HL-60 (cell line): ENCODE results near the gene DDX46.

Experiments
- CTCF ChIP-seq: IDR thresholded peaks from one replicate; pipeline ENCODE4 v1.5.1; 2011; ENCODE audit warnings: low read length, control low read depth, inconsistent platforms; ENCODE audit not compliant: insufficient read depth
- GABPA ChIP-seq: IDR thresholded peaks from 2 replicates; pipeline ENCODE4 v1.6.1; 2012; ENCODE audit warnings: low read depth
- POLR2AphosphoS5 ChIP-seq: IDR thresholded peaks from 2 replicates; pipeline ENCODE4 v1.6.1; 2012; ENCODE audit warnings: low read depth
- REST ChIP-seq: IDR thresholded peaks from 2 replicates; pipeline ENCODE4 v1.6.1; 2012; ENCODE audit warnings: low read depth; ENCODE audit not compliant: insufficient replicate concordance
- SPI1 ChIP-seq: IDR thresholded peaks from 2 replicates; pipeline ENCODE4 v1.6.1; 2012; ENCODE audit warnings: low read depth, mild to moderate bottlenecking, borderline replicate concordance

GRCh38 chr5:134758176-134758503 is 439 bp upstream of the DDX46 start:
- TF ChIP-seq CTCF (no peak), REST (no peak), GABPA (no peak), POLR2AphosphoS5 (no peak), SPI1 (no peak)
